Panc1 (cell line): Measurements from ENCODE around the gene MYO16. TPM values are rescaled to one million over a fixed set of nuclear protein-coding genes. Genes with fewer than 3 reads are reported as not detected.

Source experiments
- ATAC-seq: fragments of 200-7000 bp; cut with Tn5 transposase; 2 replicates; pipeline ENCODE4 v1.9.1; 2020; ENCODE audit warnings: mild to moderate bottlenecking, moderate library complexity
- BruUV-seq: library from RNA; stranded (reverse); fragments of 400-500 nt; replicated peaks from 2 replicates; lab custom pipeline; 2021; lab: Mats Ljungman, UMichigan
- CTCF ChIA-PET: fragments of 300-600 bp; sonication (Branson Sonifier 250); formaldehyde crosslinking; loops from one replicate; lab custom pipeline; 2022; ENCODE audit warnings: antibody characterized with exemption; lab: Charles Lee
- POLR2A ChIA-PET: fragments of 300-600 bp; sonication (Branson Sonifier 250); formaldehyde crosslinking; loops from one replicate; lab custom pipeline; 2022; ENCODE audit warnings: antibody characterized with exemption; lab: Charles Lee
- DNase-seq: peaks from one replicate; pipeline ENCODE4 v3.0.0-alpha.2; 2010; ENCODE audit warnings: low read depth, low spot score
- H3K27ac ChIP-seq: 2 replicates; pipeline ENCODE4 v1.5.1; 2011; ENCODE audit warnings: mild to moderate bottlenecking, low read length, inconsistent platforms
- H3K27me3 ChIP-seq: fragments of 200-500 bp; sonication (Bioruptor generic); 2 replicates; pipeline ENCODE4 v1.6.0; 2014; ENCODE audit warnings: low read length, inconsistent platforms; ENCODE audit not compliant: control insufficient read depth, insufficient read depth
- H3K36me3 ChIP-seq: fragments of 200-500 bp; sonication (Bioruptor generic); 2 replicates; pipeline ENCODE4 v1.5.1; 2014; ENCODE audit warnings: inconsistent platforms, mild to moderate bottlenecking, low read length, moderate library complexity; ENCODE audit not compliant: control insufficient read depth, insufficient read depth
- H3K4me1 ChIP-seq: 2 replicates; pipeline ENCODE4 v1.5.1; 2011; ENCODE audit warnings: inconsistent platforms, mild to moderate bottlenecking, low read length, moderate library complexity; ENCODE audit not compliant: control insufficient read depth, insufficient read depth
- H3K4me3 ChIP-seq, 2 experiments: 2 replicates each; pipeline ENCODE4 v1.5.1; 2011 to 2012; ENCODE audit warnings: low read depth in 2 of 2, low read length in 2 of 2, mild to moderate bottlenecking in 2 of 2, inconsistent platforms in 1 of 2, moderate library complexity in 1 of 2
- H3K9me3 ChIP-seq: fragments of 200-500 bp; sonication (Bioruptor generic); 2 replicates; pipeline ENCODE4 v1.5.1; 2014; ENCODE audit warnings: low read depth, mild to moderate bottlenecking, inconsistent platforms, low read length, moderate library complexity; ENCODE audit not compliant: control insufficient read depth, insufficient read depth
- POLR2AphosphoS5 ChIP-seq: IDR thresholded peaks from 2 replicates; pipeline ENCODE4 v1.6.1; 2012; ENCODE audit warnings: mild to moderate bottlenecking, low read depth, low read length, moderate library complexity
- SIN3A ChIP-seq: IDR thresholded peaks from 2 replicates; pipeline ENCODE4 v1.6.1; 2012; ENCODE audit warnings: low read depth, mild to moderate bottlenecking, low read length, moderate library complexity, borderline replicate concordance; ENCODE audit not compliant: insufficient read depth
- TCF7L2 ChIP-seq: IDR thresholded peaks from 2 replicates; pipeline ENCODE4 v1.6.1; 2011; ENCODE audit warnings: mild to moderate bottlenecking, low read depth, low read length, inconsistent platforms
- in situ Hi-C: cut with HindIII; loops from 2 replicates; pipeline ENCODE4 v1.10.0; 2016; ENCODE audit warnings: low sequenced_read_pairs, low pct_unique_long_range_greater_than_20kb
- intact Hi-C: fragments of 100-400 bp; cut with micrococcal nuclease; formaldehyde crosslinking; loops from one replicate; pipeline ENCODE4 v1.10.0; 2022; ENCODE audit not compliant: unreplicated experiment
- total RNA-seq: library from RNA; stranded (reverse); gene quantifications from one replicate; pipeline ENCODE4 v1.2.1, GENCODE V29; 2021; ENCODE audit not compliant: unreplicated experiment
- TF ChIP-seq, protein P1 (sequence below), 2 experiments: IDR thresholded peaks; 2 replicates each; pipeline ENCODE4 v1.6.1; 2011 to 2012; ENCODE audit warnings: low read depth in 2 of 2, control low read depth in 1 of 2, low read length in 1 of 2, mild to moderate bottlenecking in 1 of 2, moderate library complexity in 1 of 2; ENCODE audit not compliant: insufficient read depth in 1 of 2
- TF ChIP-seq, protein P2 (sequence below): fragments of 450-650 bp; IDR thresholded peaks from 2 replicates; pipeline ENCODE4 v1.5.1; 2017; ENCODE audit warnings: mild to moderate bottlenecking

The MYO16 gene
- total RNA-seq, 1 experiment from 2014 or later: 0.08 TPM

DNA sequence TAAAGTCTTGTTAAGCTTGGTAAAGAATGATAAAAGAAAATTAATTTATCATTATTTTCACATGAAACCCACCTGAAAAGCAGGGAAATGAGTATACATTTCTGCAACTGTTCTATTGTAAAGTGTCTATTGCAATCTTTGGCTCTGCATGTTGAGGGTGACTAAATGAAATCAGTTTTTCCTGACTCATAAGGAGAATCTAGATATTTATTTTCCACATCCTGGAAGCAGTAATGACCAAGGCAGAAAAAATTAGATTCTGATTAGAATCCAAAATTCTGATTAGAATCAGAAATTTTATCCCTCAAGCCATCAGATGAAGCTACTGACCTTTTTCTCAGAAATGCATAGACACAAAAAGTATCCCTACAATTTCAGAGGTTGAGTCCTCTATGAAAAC is 178.4 kb downstream of the MYO16 start:
- intact Hi-C loops: no loop called here
- in situ Hi-C loops: no loop called here

DNA sequence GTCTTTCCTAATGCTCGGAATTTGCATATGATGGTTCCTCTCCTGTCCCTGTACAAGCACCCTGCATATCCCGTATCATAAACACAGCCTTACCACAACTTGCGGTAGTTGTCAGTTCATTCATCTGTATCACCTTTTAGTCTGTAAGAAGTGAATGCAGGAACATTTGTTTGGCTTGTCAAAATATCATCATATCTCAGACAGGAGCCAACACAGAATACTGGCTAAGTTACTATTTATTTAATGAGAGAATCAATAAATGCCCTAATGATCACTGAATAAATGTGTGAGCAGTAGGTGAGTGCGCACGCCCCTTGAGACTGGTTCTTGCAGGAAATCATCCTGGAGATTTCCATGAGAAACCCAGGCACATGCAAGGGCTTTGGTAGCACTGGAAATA is 182.8 kb downstream of the MYO16 start:
- intact Hi-C loops: no loop called here
- no peaks in the 10 kb centered on the region for H3K9me3 ChIP-seq
- H3K27me3 ChIP-seq: no peaks in the 10 kb centered on the region
- ChIA-PET POLR2A (no interaction called here), CTCF (no interaction called here)
- no peaks in the 10 kb centered on the region for H3K36me3 ChIP-seq
- H3K4me1 ChIP-seq: no peaks in the 10 kb centered on the region
- no peak overlapping the region for H3K27ac ChIP-seq
- TF ChIP-seq, protein P1, sequence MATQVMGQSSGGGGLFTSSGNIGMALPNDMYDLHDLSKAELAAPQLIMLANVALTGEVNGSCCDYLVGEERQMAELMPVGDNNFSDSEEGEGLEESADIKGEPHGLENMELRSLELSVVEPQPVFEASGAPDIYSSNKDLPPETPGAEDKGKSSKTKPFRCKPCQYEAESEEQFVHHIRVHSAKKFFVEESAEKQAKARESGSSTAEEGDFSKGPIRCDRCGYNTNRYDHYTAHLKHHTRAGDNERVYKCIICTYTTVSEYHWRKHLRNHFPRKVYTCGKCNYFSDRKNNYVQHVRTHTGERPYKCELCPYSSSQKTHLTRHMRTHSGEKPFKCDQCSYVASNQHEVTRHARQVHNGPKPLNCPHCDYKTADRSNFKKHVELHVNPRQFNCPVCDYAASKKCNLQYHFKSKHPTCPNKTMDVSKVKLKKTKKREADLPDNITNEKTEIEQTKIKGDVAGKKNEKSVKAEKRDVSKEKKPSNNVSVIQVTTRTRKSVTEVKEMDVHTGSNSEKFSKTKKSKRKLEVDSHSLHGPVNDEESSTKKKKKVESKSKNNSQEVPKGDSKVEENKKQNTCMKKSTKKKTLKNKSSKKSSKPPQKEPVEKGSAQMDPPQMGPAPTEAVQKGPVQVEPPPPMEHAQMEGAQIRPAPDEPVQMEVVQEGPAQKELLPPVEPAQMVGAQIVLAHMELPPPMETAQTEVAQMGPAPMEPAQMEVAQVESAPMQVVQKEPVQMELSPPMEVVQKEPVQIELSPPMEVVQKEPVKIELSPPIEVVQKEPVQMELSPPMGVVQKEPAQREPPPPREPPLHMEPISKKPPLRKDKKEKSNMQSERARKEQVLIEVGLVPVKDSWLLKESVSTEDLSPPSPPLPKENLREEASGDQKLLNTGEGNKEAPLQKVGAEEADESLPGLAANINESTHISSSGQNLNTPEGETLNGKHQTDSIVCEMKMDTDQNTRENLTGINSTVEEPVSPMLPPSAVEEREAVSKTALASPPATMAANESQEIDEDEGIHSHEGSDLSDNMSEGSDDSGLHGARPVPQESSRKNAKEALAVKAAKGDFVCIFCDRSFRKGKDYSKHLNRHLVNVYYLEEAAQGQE (IDR thresholded peaks at IDR 0.05; ENCODE audit: insufficient read depth in 1 of 2, low read depth in 2 of 2, low read length in 1 of 2): no peak
- TF ChIP-seq POLR2AphosphoS5: no peak
- TF ChIP-seq, protein P2, sequence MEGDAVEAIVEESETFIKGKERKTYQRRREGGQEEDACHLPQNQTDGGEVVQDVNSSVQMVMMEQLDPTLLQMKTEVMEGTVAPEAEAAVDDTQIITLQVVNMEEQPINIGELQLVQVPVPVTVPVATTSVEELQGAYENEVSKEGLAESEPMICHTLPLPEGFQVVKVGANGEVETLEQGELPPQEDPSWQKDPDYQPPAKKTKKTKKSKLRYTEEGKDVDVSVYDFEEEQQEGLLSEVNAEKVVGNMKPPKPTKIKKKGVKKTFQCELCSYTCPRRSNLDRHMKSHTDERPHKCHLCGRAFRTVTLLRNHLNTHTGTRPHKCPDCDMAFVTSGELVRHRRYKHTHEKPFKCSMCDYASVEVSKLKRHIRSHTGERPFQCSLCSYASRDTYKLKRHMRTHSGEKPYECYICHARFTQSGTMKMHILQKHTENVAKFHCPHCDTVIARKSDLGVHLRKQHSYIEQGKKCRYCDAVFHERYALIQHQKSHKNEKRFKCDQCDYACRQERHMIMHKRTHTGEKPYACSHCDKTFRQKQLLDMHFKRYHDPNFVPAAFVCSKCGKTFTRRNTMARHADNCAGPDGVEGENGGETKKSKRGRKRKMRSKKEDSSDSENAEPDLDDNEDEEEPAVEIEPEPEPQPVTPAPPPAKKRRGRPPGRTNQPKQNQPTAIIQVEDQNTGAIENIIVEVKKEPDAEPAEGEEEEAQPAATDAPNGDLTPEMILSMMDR: no peak
- TF ChIP-seq TCF7L2: no peak
- no peak for TF ChIP-seq SIN3A
- no peak overlapping the region for H3K4me3 ChIP-seq
- in situ Hi-C loops: no loop called here
- ATAC-seq (no peak), DNase-seq (no peak)
- BruUV-seq: no TSS peak

More for the DNA sequence above, 178.4 kb downstream of the MYO16 start:
- H3K4me3 ChIP-seq: no peak overlapping the region
- H3K27me3 ChIP-seq: no peaks in the 10 kb centered on the region
- no TSS peak for BruUV-seq
- no peak for ATAC-seq
- no peak overlapping the region for H3K27ac ChIP-seq
- TF ChIP-seq SIN3A (no peak), TCF7L2 (no peak), POLR2AphosphoS5 (no peak)
- TF ChIP-seq, protein P1 (IDR thresholded peaks at IDR 0.05; ENCODE audit: insufficient read depth in 1 of 2, low read depth in 2 of 2, low read length in 1 of 2): no peak
- TF ChIP-seq, protein P2: no peak
- no peaks in the 10 kb centered on the region for H3K9me3 ChIP-seq
- POLR2A ChIA-PET: no interaction called here
- CTCF ChIA-PET: no interaction called here
- H3K36me3 ChIP-seq: no peaks in the 10 kb centered on the region
- H3K4me1 ChIP-seq: no peaks in the 10 kb centered on the region
- no peak for DNase-seq
